WTC11 (cell line): ENCODE measurements around the gene MYOZ2. TPM values are rescaled to one million over a fixed set of nuclear protein-coding genes. Genes with fewer than 3 reads are reported as not detected.

Source experiments
- ATAC-seq: fragments of 200-7000 bp; cut with Tn5 transposase; 2 replicates; pipeline ENCODE4 v1.10.0; 2021; ENCODE audit warnings: mild to moderate bottlenecking, moderate library complexity
- CTCF ChIA-PET: fragments of 300-600 bp; sonication (Branson Sonifier 250); formaldehyde crosslinking; loops from one replicate; lab custom pipeline; 2021; ENCODE audit warnings: antibody characterized with exemption; lab: Charles Lee
- POLR2A ChIA-PET: fragments of 350-600 bp; sonication (Branson Sonifier 250); formaldehyde crosslinking; loops from one replicate; lab custom pipeline; 2021; ENCODE audit warnings: antibody characterized with exemption; lab: Charles Lee
- DNase-seq: peaks from one replicate; pipeline ENCODE4 v3.0.0; 2021; ENCODE audit warnings: low spot score
- H3K27ac Mint-ChIP-seq: 2 replicates; pipeline ENCODE4 v1.8.0; 2021; ENCODE audit warnings: mixed read lengths
- H3K27me3 Mint-ChIP-seq: 2 replicates; pipeline ENCODE4 v1.8.0; 2021; ENCODE audit warnings: low read depth, mild to moderate bottlenecking, moderate library complexity, mixed read lengths
- H3K36me3 Mint-ChIP-seq: 2 replicates; pipeline ENCODE4 v1.8.0; 2021; ENCODE audit warnings: mixed read lengths
- H3K4me1 Mint-ChIP-seq: 2 replicates; pipeline ENCODE4 v1.8.0; 2022; ENCODE audit warnings: mixed read lengths
- H3K4me3 Mint-ChIP-seq: 2 replicates; pipeline ENCODE4 v1.8.0; 2021; ENCODE audit warnings: mild to moderate bottlenecking, moderate library complexity, mixed read lengths
- H3K9me3 Mint-ChIP-seq: 2 replicates; pipeline ENCODE4 v1.8.0; 2021; ENCODE audit warnings: mixed read lengths
- ATF6 ChIP-seq: sonication (generic); formaldehyde crosslinking; IDR thresholded peaks from 2 replicates; pipeline ENCODE4 v1.8.1; 2023; ENCODE audit warnings: mild to moderate bottlenecking, missing genetic modification reagents
- FOXP4 ChIP-seq: sonication (generic); formaldehyde crosslinking; IDR thresholded peaks from 2 replicates; pipeline ENCODE4 v1.8.0; 2022; ENCODE audit warnings: mild to moderate bottlenecking, missing genetic modification reagents
- MXD4 ChIP-seq: fragments of 250-450 bp; sonication (Bioruptor Pico); IDR thresholded peaks from 2 replicates; pipeline ENCODE4 v1.8.0; 2021; ENCODE audit warnings: mild to moderate bottlenecking, moderate library complexity, borderline replicate concordance
- OVOL2 ChIP-seq: fragments of 250-450 bp; sonication (Bioruptor Pico); IDR thresholded peaks from 2 replicates; pipeline ENCODE4 v1.9.0; 2021; ENCODE audit warnings: mild to moderate bottlenecking, borderline replicate concordance
- PRDM15 ChIP-seq: sonication (generic); formaldehyde crosslinking; IDR thresholded peaks from 2 replicates; pipeline ENCODE4 v1.8.0; 2022; ENCODE audit warnings: missing genetic modification reagents
- SMAD4 ChIP-seq: sonication (generic); formaldehyde crosslinking; IDR thresholded peaks from 2 replicates; pipeline ENCODE4 v1.8.0; 2022; ENCODE audit warnings: mild to moderate bottlenecking, missing genetic modification reagents
- STAT6 ChIP-seq: sonication (generic); formaldehyde crosslinking; conservative IDR thresholded peaks from 2 replicates; pipeline ENCODE4 v1.8.1; 2023; ENCODE audit warnings: mild to moderate bottlenecking, low read depth, missing genetic modification reagents, moderate library complexity
- TEAD1 ChIP-seq: sonication (generic); formaldehyde crosslinking; IDR thresholded peaks from 2 replicates; pipeline ENCODE4 v1.8.0; 2022; ENCODE audit warnings: mild to moderate bottlenecking, missing genetic modification reagents
- TP53 ChIP-seq: sonication (generic); formaldehyde crosslinking; IDR thresholded peaks from 2 replicates; pipeline ENCODE4 v1.8.1; 2023; ENCODE audit warnings: mild to moderate bottlenecking, missing genetic modification reagents
- ZBTB43 ChIP-seq: sonication (generic); formaldehyde crosslinking; IDR thresholded peaks from 2 replicates; pipeline ENCODE4 v1.8.1; 2023; ENCODE audit warnings: mild to moderate bottlenecking, missing genetic modification reagents
- ZNF121 ChIP-seq: sonication (generic); formaldehyde crosslinking; IDR thresholded peaks from 2 replicates; pipeline ENCODE4 v1.8.0; 2023; ENCODE audit warnings: missing genetic modification reagents
- ZNF423 ChIP-seq: fragments of 250-450 bp; sonication (Bioruptor Pico); IDR thresholded peaks from 2 replicates; pipeline ENCODE4 v2.1.2; 2022; ENCODE audit warnings: mild to moderate bottlenecking, moderate library complexity
- ZNF512 ChIP-seq: sonication (generic); formaldehyde crosslinking; IDR thresholded peaks from 2 replicates; pipeline ENCODE4 v1.8.1; 2022; ENCODE audit warnings: missing genetic modification reagents, borderline replicate concordance
- ZNF532 ChIP-seq: fragments of 250-450 bp; sonication (Bioruptor Pico); IDR thresholded peaks from 2 replicates; pipeline ENCODE4 v1.9.0; 2021; ENCODE audit warnings: mild to moderate bottlenecking, borderline replicate concordance
- ZNF671 ChIP-seq: fragments of 250-450 bp; sonication (Bioruptor Pico); IDR thresholded peaks from 2 replicates; pipeline ENCODE4 v1.8.0; 2021; ENCODE audit warnings: mild to moderate bottlenecking
- total RNA-seq: library from RNA; stranded (reverse); gene quantifications from 3 replicates; pipeline ENCODE4 v1.2.3, GENCODE V29; 2021

MYOZ2 gene
- total RNA-seq, 1 experiment from 2014 or later: not detected

- TF ChIP-seq PRDM15 (CRISPR knock-in tag): no peak
- TF ChIP-seq ZNF121 (CRISPR knock-in tag): no peak
- no peak for TF ChIP-seq ZNF671 (CRISPR knock-in tag)
- TF ChIP-seq TEAD1 (CRISPR knock-in tag): no peak
- TF ChIP-seq SMAD4: no peak
- TF ChIP-seq TP53 (CRISPR knock-in tag): no peak
These were observed 42.4 kb upstream of the MYOZ2 start (continued) for GRCh38 chr4:119093042-119093827.

- ChIA-PET POLR2A (no interaction called here), CTCF (no interaction called here)
- Mint-ChIP-seq H3K4me1 (peaks cover 13% of the 10 kb centered on the region), H3K4me3 (no peak overlapping the region), H3K27ac (no peak overlapping the region), H3K27me3 (no peaks in the 10 kb centered on the region; the same call in 1 of the 2 replicates), H3K36me3 (no peaks in the 10 kb centered on the region), H3K9me3 (no peaks in the 10 kb centered on the region)
- DNase-seq (no peak), ATAC-seq (no peak)
- TF ChIP-seq ATF6 (CRISPR knock-in tag) (no peak), FOXP4 (CRISPR knock-in tag) (no peak), STAT6 (no peak), ZNF532 (CRISPR knock-in tag) (no peak), OVOL2 (CRISPR knock-in tag) (no peak), ZNF121 (CRISPR knock-in tag) (no peak), ZNF512 (CRISPR knock-in tag) (no peak), MXD4 (no peak), TP53 (CRISPR knock-in tag) (no peak), ZNF423 (no peak), ZBTB43 (no peak)
These were observed 38.2 kb upstream of the MYOZ2 start for GRCh38 chr4:119097282-119097900.
